Thyroid gland (tissue), 4 donors: ENCODE measurements around the gene PCBP3. TPM values are rescaled to one million over a fixed set of nuclear protein-coding genes. Genes with fewer than 3 reads are reported as not detected.

Source experiments
- DNase-seq, 2 donors: peaks; one replicate each; pipeline ENCODE4 v3.0.0-alpha.2; 2019
- H3K27ac ChIP-seq, 3 donors: fragments of 200-600 bp; sonication (generic); 1 replicate in 2 of 3; 2 replicates in 1 of 3; pipeline ENCODE4 v1.5.1; 2016 to 2019; ENCODE audit warnings: mild to moderate bottlenecking in 1 of 3, moderate library complexity in 1 of 3
- H3K27me3 ChIP-seq: fragments of 200-600 bp; sonication (generic); one replicate; pipeline ENCODE4 v1.5.1; 2019
- H3K36me3 ChIP-seq, 2 donors: fragments of 200-600 bp; sonication (generic); one replicate each; pipeline ENCODE4 v1.5.1; 2016 to 2019
- H3K4me1 ChIP-seq, 2 donors: fragments of 200-600 bp; sonication (generic); one replicate each; pipeline ENCODE4 v1.5.1; 2017 to 2019
- H3K4me3 ChIP-seq, 3 donors: fragments of 200-600 bp; sonication (generic); replicated peaks in 1 of 3; 1 replicate in 2 of 3; 2 replicates in 1 of 3; pipeline ENCODE4 v1.5.1; 2016; ENCODE audit warnings: mild to moderate bottlenecking in 1 of 3
- H3K9me3 ChIP-seq: fragments of 200-600 bp; sonication (generic); one replicate; pipeline ENCODE4 v1.5.1; 2017
- POLR2A ChIP-seq, 2 donors: fragments of 450-650 bp; IDR thresholded peaks; one replicate each; pipeline ENCODE4 v1.6.1; 2017; ENCODE audit warnings: antibody characterized with exemption in 2 of 2, mild to moderate bottlenecking in 2 of 2, moderate library complexity in 1 of 2
- WGBS, 2 donors: methylation state at CpG; one replicate each; pipeline ENCODE4 v1.1.5; 2017; 5-methylcytosine and 5-hydroxymethylcytosine counted together
- intact Hi-C: fragments of 100-400 bp; cut with DNase I; formaldehyde crosslinking; loops from one replicate; pipeline ENCODE4 v1.15.1; 2023
- total RNA-seq, 4 donors: library from RNA; depleted of rRNA; stranded (reverse); fragments of >200 nt; gene quantifications; one replicate each; pipeline ENCODE4 v1.2.3, GENCODE V29; 2016
- TF ChIP-seq, protein P1 (sequence below), 6 experiments: fragments of 200-600 bp in 3 of 6; fragments of 450-650 bp in 3 of 6; sonication (generic) in 3 of 6; IDR thresholded peaks; one replicate each; pipeline ENCODE4 v1.5.1; 2016 to 2019; ENCODE audit warnings: antibody characterized with exemption in 6 of 6, mild to moderate bottlenecking in 2 of 6, inconsistent platforms in 1 of 6, moderate library complexity in 1 of 6

PCBP3 gene
- total RNA-seq, 4 donors from 2014 or later: 0.33 to 0.98 (median 0.54) TPM; not detected in 1

DNA sequence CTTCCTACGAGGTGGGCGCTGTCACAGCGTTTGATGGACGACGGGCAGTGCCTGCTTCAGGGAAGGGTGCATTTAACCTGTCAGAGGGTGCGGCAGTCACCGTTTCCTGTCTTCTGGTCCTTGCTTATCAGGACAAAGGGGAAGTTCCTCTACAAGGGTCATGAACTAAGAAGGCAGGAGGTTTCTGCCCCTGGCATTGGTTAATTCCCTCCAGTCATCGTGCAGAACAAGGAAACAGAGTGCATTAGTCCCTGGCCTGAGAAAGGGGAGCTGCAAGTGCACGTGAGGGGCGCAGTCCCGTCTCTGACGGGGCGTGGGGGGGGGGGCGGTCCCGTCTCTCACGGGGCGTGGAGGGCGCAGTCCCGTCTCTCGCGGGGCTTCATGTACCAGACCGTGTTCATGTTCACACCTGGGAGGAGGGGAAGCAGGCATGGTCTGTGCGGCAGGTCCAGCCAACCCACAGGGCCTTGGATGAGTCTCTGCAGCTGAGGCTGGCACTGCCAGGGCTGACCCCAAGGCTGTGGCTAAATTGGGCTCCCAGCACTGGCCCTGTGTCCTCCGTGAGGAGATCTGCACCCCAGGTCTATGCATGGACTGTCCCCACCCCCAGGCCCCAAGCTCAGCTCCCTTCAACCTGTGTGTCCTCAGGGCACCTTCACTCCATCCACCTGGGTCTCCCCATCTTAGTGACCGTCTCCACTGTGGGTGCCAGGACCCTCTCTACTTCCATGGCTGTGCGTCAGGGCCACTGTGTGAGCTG is 248.8 kb downstream of the PCBP3 start:
- WGBS, 2 donors: 59 to 74% methylated on average over 21 to 26 of the region's 26 CpGs
- no peaks in the 10 kb centered on the region for H3K36me3 ChIP-seq
- TF ChIP-seq, protein P1, sequence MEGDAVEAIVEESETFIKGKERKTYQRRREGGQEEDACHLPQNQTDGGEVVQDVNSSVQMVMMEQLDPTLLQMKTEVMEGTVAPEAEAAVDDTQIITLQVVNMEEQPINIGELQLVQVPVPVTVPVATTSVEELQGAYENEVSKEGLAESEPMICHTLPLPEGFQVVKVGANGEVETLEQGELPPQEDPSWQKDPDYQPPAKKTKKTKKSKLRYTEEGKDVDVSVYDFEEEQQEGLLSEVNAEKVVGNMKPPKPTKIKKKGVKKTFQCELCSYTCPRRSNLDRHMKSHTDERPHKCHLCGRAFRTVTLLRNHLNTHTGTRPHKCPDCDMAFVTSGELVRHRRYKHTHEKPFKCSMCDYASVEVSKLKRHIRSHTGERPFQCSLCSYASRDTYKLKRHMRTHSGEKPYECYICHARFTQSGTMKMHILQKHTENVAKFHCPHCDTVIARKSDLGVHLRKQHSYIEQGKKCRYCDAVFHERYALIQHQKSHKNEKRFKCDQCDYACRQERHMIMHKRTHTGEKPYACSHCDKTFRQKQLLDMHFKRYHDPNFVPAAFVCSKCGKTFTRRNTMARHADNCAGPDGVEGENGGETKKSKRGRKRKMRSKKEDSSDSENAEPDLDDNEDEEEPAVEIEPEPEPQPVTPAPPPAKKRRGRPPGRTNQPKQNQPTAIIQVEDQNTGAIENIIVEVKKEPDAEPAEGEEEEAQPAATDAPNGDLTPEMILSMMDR (IDR thresholded peaks at IDR 0.05): no peak
- no peak for TF ChIP-seq POLR2A (IDR thresholded peaks at IDR 0.05)
- no peaks in the 10 kb centered on the region for H3K4me1 ChIP-seq
- no peak overlapping the region for H3K27ac ChIP-seq
- H3K27me3 ChIP-seq: no peaks in the 10 kb centered on the region
- intact Hi-C loops: no loop called here
- H3K4me3 ChIP-seq: no peak overlapping the region
- no peaks in the 10 kb centered on the region for H3K9me3 ChIP-seq
- DNase-seq: no peak

DNA sequence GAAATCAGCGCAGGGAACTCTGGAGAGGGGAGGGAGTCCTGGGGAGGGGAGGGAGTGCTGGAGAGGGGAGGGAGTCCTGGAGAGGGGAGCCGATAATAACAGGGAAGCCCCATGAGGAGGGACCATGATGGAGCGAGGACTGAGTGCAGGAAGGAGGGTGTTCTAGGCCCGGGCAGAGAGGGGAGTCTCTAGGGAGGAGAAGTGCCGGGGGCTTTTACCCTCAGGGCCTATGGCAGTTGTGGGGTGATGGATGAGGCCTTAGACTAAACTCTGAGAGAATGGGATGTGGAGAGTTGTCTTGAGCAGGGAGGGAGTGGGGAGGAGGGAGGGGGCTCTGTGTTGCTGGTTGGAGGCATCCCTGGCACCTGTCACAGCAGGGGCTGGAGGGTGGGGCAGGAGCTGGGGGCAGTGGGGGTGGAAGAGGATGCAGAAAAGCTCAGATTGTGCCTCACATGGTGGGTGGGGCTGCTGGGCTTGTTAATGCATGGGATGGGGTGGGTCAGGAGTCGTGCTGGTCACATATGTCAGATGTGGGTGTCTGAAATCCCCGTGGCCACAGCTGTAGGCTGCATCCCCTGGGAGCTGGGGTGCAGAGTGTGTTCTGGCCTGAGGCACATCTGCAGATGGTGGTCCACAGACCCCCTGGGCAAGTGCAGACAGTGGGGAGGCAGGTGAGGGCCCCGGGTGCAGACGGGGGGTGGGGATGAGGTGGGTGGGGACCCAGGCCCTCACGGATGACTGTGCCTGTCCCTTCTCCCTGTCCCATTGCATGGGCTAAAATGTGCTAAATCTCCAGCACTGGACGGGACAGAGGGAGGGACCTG is 249.6 kb downstream of the PCBP3 start:
- TF ChIP-seq, protein P1 (IDR thresholded peaks at IDR 0.05): no peak
- no peak for TF ChIP-seq POLR2A (IDR thresholded peaks at IDR 0.05)
- Histone ChIP-seq H3K4me1 (no peaks in the 10 kb centered on the region), H3K36me3 (no peaks in the 10 kb centered on the region), H3K9me3 (no peaks in the 10 kb centered on the region), H3K27ac (no peak overlapping the region), H3K27me3 (no peaks in the 10 kb centered on the region), H3K4me3 (no peak overlapping the region)
- intact Hi-C loops: no loop called here
- no peak for DNase-seq
- WGBS, 2 donors: 64 to 78% methylated on average over 6 to 10 of the region's 11 CpGs

DNA sequence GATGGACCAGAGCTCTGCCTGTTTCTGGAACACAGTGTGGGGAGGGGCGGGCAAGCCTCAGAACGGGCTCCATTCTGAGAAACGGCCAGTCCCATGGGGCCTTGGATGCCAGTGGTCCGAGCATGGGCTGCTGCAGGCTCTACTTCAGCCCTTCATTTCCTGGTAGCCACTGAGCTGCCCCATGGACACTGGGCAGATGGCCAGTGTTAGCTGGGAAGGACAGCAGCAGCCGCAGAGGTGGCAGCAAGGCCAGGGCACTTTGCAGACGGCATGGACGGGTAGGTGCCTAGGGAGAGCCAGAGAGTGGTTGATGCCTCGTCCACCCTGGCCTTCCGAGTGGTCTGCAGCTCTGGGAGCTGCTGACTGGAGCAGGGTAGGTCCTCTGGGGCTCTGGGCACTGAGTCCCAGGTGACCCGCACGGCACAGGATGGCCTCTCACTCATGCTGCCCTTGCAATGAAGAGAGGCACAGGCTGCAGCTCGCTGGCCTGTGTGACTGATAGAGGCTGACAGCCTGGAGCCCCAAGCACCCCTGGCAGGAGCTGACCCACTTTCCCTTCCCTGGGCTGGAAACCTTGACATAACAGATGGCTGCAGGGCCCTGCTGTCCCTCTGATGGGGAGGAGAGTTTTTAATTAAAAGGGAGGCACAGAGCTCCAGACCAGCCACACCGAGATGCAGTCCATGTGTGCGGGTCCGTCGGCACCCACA is 250.4 kb downstream of the PCBP3 start:
- no peaks in the 10 kb centered on the region for H3K36me3 ChIP-seq
- H3K4me1 ChIP-seq: no peaks in the 10 kb centered on the region
- intact Hi-C loops: no loop called here
- no peak for DNase-seq
- no peaks in the 10 kb centered on the region for H3K9me3 ChIP-seq
- no peak for TF ChIP-seq POLR2A (IDR thresholded peaks at IDR 0.05)
- TF ChIP-seq, protein P1 (IDR thresholded peaks at IDR 0.05): no peak
- H3K4me3 ChIP-seq: no peak overlapping the region
- WGBS, 2 donors: 72% methylated on average over 10 of the region's 16 CpGs; no CpG with 5 or more reads in 1 of the 2 donors
- no peaks in the 10 kb centered on the region for H3K27me3 ChIP-seq
- H3K27ac ChIP-seq: no peak overlapping the region

DNA sequence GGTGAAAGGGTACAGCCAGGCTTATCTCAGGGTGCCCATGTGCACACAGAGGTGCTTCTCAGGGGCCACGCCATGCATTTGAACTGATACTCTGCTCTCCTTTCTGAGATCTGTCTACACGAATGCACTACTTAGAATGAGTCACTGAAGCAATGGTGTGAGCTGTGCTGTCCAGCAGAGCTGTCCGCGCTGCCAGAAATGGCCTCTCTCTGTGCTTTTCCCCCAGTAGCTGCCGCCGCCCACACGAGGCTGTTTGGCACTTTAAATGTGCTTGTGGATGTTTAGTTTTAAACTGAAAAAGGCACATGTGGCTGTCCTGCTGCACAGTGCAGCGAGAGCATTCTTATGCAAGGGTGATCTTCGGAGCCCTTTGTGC is 250.9 kb downstream of the PCBP3 start:
- intact Hi-C loops: no loop called here
- TF ChIP-seq, protein P1 (IDR thresholded peaks at IDR 0.05): no peak
- TF ChIP-seq POLR2A (IDR thresholded peaks at IDR 0.05): no peak
- 43 to 64% methylated on average over 7 to 8 of the region's 9 CpGs for WGBS, 2 donors
- DNase-seq: no peak
- H3K9me3 ChIP-seq: no peaks in the 10 kb centered on the region
- H3K36me3 ChIP-seq: no peaks in the 10 kb centered on the region
- no peak overlapping the region for H3K4me3 ChIP-seq
- no peaks in the 10 kb centered on the region for H3K4me1 ChIP-seq
- no peaks in the 10 kb centered on the region for H3K27me3 ChIP-seq
- H3K27ac ChIP-seq: no peak overlapping the region
